NCI-H1417 treated with DMSO at 0.1 percent for 48 hours (cell line): ENCODE results near the gene AHI1.

Source experiments
- DNase-seq: peaks from one replicate; lab custom pipeline; 2025; lab: John Stamatoyannopoulos, UW

AHI1 gene

GRCh38 chr6:135328136-135328535 lies 169.4 kb downstream of the AHI1 start:
- DNase-seq: no peak

GRCh38 chr6:135325624-135326424 lies 171.7 kb downstream of the AHI1 start:
- no peak for DNase-seq

GRCh38 chr6:135324531-135324930 lies 173.0 kb downstream of the AHI1 start:
- no peak for DNase-seq

DNA sequence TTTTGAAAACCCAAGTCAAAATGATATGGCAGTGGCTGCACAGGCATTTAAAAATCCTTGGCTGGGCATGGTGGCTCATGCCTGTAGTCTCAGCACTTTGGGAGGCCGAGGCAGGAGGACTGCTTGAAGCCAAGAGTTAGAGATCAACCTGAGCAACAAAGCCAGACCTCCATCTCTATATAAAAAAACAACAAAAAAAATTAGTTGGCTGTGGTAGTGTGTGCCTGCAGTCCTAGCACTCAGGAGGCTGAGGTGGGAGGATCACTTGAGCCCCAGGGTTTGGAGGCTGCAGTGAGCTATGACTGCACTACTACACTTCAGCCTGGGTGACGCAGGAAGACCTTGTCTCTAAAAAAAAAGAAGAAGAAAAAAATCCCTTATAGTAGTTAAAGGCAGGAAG lies 173.6 kb downstream of the AHI1 start:
- no peak for DNase-seq

- no peak for DNase-seq
Observed at GRCh38 chr6:135323202-135323668, 174.3 kb downstream of the AHI1 start.

GRCh38 chr6:135322427-135323201 lies 174.9 kb downstream of the AHI1 start:
- no peak for DNase-seq

DNA sequence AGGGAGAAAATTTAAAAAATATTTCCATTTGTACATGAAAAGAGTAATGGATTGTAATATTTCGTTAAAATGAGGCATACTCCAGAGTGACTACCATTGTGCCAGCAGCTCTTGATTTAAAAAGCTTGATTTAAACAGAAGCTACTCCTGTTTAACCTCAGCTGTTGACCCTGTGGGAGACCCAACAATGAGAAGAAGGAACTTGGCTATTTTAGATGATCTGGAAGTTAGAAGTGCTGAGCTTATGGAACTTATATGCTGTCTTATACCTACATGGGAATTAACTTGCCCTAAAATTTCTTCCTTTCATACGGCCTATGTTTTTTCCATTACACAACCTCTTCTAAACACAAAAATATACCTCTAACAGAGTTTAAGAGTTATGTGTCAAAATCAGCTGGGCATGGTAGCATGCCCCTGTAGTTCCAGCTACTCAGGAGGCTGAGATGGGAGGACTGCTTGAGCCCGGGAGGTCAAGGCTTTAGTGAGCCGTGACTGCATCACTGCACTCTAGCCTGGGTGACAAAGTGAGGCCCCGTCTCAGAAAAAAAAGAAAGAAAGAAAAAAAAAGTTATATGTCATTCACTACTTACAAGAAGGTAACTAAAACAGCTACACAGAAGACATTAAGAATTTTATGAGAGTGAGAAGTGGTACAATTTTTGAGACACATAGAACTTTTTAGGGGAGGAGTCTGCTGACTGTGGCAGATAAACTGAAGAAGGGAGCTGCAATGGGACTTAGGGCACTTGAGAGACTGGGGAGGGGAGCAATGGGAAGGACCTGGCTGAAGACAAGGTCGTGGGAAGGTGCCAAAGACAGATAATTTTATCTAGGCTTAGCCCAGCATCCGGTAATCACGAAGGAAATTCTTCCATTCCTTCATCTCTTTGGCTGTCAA lies 176.6 kb downstream of the AHI1 start:
- DNase-seq: no peak

DNA sequence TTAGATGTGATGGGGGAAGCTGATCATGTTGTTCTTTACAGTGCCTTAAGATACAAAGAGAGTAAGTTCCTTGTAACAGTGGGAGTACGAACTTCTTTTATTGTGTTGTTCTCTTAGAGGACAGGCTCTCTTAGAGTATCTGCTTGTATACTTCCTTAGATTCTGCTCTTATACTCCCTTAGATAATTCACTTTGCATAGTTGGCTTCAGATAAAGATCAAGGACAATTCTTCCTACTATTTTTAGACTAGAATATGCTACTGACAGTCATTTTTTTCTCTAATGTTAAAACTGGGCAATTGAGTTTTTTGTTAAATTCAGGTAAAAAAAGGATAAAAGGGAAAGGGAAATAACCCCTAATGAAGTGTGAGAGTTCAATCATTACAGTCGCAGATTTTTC lies 177.7 kb downstream of the AHI1 start:
- no peak for DNase-seq

- no peak for DNase-seq
Observed at GRCh38 chr6:135318738-135319469, 178.6 kb downstream of the AHI1 start.

DNA sequence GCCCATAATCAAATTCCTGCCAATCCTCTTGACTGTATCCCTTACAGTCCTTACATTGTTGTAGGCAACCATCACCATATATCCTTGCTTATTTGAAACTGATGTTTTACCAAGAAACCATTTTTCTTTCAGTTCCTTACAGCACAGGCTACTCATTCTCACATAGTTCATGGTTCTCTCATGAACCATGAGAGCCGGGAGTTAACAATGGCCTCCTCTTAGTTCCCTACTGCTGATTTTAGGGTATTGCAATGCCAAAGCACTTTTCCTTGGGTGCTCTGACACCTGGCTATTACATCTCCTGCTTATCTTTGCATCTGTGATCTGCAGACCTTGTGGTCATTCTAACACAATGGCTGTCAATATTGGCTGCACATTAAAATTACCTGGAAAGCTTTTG lies 183.0 kb downstream of the AHI1 start:
- DNase-seq: no peak

- DNase-seq: no peak
Observed at GRCh38 chr6:135311446-135312200, 185.9 kb downstream of the AHI1 start.

DNA sequence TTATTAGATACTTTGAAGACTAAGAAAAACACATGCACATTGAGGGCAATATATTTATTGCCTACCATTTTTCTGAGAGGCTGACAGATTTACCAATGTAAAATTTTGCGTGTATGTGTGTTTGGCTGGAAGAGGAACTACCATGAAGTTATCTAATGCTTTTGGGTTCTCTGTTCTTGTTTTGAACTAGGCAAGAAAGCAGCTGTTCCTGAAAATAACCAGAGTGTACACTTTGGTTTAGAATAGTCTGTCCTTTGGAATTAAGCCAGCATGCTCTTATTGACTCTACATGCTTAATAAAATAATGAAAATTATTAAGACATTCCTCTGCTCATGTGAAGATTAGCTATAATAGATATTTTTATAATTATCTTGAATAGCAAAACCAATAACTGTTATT lies 187.2 kb downstream of the AHI1 start:
- DNase-seq: no peak

GRCh38 chr6:135306740-135307420 lies 190.7 kb downstream of the AHI1 start:
- no peak for DNase-seq

- no peak for DNase-seq
Observed at GRCh38 chr6:135306166-135306565, 191.4 kb downstream of the AHI1 start.

GRCh38 chr6:135305684-135306083 lies 191.9 kb downstream of the AHI1 start:
- DNase-seq: no peak

DNA sequence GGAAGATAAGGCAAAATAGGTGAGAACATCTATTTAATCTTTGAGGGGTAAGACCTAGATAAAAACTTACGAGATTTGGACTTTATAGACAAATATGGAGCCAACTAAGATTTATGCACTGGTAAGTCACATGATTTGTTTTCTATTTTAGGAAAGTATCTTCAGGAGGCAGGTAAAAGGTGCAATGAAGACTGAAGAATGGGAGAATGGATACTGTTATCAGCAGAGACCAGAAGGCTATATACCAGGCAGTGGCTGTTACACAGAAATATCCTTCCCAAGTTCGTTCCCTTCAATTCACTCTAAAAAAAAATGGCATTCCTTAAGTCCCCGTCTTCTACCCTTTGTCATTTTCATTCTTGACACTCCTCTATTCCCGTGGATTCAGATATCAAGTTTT lies 192.7 kb downstream of the AHI1 start:
- DNase-seq: no peak

- no peak for DNase-seq
Observed at GRCh38 chr6:135301304-135301703, 196.2 kb downstream of the AHI1 start.

GRCh38 chr6:135300576-135300975 lies 197.0 kb downstream of the AHI1 start:
- no peak for DNase-seq

DNA sequence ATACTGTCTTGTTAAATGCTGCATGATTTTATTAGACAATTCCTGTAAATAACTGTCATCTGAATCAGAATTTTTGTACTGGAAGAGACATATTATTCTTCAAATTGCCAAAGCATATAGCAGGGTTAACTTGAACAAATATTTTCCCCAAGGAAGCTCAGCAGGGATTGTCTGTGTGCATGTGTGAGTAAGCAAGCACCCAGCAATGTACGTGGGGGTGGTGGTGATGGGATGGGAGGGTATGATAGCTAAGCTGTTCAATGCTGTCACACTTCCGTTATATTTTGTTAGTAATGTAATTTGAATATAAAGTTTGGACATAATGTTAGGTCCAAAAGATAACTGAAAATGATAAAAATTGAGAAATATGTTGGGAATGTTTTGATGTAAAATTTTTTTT lies 198.3 kb downstream of the AHI1 start:
- DNase-seq: no peak

DNA sequence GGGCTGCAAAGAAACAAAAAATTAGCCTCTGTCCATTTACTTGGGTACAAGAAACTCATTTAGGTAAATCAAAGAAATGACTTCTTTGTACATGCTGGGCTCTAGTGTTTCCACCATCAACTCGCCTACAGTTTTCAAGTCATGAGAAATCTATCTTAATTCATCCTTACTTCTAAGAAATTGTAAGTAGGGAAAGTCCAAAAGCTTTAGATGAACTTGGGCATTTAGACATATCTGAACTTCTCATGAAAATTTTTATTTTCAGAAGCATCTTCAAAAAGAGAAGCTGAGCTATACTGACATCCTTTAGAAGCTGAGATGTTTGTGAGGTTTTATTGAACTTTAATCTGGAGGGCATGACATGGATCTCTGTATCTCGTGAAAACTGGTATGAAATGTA lies 199.1 kb downstream of the AHI1 start:
- DNase-seq: no peak
